ENCODE measurements around the gene PRDM2.

DNA sequence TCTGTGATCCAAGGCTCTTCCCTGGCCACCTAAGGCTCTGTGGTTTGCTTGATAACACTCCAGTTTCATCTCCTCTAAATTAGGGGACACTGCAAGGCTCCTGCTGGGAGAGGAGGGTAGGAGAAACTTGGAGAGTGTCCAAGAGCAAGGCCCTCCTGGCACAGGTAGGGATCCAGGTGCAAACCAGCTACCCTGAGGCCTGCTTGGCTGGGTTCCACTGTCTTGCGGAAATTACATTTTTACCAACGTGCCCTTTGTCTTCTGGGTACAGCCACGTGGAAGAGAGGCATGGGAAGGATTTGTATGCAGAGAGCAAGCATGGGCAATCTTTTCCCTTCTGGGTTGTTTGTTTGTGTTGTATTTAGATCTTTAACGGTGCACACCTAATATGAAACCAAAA, 132.5 kb downstream of the PRDM2 start:
- no peak for TF ChIP-seq CTCF (conservative IDR thresholded peaks at IDR 0.05; ENCODE audit: low read depth, low read length)
- TF ChIP-seq EZH2 (IDR thresholded peaks at IDR 0.05; ENCODE audit: borderline replicate concordance, low read depth, low read length, poor library complexity, severe bottlenecking) = no peak
